HL-60/S4 (cell line): ENCODE data around the gene RAB11FIP5.

Experiments used
- in situ Hi-C: fragments of 300-500 bp; cut with MboI; formaldehyde crosslinking; loops from 2 replicates; pipeline ENCODE4 v1.14.3; 2022; ENCODE audit warnings: low sequenced_read_pairs

RAB11FIP5 gene

DNA sequence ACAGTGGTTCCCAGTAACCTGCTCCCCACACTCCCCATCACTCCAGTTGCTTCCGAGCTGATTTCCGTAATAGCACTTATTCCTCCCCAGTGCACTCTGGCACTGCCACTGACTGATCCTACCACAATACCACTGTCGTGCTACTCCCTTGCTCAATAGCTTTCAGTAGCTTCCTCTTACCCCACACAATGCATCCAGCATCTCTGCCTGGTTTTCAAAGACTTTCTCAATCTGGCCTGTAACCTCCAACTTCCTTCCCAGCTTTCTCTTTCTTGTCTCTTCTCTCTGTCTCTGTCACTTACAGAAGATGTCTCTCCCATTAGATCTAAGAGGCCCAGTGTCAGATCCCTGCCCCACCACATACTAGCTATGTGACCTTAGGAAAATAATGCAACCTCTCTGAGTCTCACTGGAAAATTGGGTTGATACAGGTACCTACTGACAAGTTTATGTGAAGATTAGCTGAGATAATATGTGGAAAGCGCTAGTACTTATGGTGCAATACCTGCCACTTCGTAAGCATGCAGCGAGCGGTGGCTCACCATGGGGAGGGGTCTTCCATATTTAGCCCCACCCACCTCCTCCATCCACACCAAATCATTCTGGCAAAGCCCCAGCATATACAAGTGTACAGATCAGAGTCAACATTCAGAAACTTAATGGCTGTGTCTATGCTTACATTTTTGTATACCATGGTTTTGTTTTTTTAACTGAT lies 77.9 kb downstream of the RAB11FIP5 start:
- in situ Hi-C loops: no loop called here

DNA sequence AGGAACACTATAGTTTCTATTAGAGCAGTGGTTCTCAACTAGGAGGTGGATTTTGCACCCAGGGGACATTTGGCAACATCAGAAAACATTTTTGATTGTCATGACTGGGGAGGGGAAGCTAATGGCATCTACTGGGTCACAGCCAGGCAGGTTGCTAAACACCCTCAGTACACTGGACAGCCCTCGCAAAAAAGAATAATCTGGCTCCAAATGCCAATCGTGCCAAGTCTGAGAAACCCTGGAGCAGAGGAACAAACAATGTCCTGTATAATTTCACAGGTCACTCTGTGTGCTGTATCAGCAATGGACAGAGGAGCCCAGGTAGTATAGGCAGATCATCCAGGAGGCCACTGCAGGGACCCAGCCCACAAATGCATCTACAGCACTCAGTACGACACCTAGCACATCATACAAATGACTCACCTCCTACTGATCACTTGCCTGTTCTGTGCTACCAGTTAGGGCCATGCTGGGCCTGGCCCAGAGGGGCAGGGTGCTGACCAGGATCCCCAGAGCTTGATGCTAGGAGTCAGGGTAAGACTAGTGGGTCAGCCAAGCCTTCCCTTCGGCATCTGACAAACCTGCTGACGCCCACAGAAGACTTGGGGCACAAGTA lies 78.9 kb downstream of the RAB11FIP5 start:
- in situ Hi-C loops: no loop called here

DNA sequence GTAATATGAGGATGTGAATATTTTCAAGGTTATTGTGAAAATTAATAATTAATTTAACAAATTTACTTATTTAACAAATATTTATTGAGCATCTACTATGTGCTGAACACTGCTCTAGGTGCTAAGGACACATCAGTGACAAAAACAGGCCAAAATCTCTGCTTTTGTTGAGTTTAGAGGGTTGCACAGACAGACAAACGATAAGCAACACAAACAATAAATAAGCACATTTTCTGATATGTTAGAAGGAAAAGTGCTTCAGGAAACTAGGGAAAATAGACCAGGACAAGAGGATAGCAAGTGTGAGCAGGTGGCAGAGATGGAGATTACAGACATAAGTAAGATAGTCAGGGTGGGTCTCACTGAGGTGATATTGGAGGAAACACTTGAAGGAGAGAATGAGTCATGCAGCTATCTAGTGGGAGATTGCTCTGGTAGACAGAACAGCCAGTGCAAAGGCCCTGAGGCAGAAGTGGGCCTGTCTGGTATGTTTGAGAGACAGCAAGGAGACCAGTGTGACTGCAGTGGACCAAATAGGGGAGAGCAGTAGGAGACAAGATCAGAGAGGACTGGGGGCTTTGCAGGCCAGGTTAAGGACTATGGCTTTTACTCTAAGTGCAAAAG lies 79.5 kb downstream of the RAB11FIP5 start:
- in situ Hi-C loops: no loop called here

DNA sequence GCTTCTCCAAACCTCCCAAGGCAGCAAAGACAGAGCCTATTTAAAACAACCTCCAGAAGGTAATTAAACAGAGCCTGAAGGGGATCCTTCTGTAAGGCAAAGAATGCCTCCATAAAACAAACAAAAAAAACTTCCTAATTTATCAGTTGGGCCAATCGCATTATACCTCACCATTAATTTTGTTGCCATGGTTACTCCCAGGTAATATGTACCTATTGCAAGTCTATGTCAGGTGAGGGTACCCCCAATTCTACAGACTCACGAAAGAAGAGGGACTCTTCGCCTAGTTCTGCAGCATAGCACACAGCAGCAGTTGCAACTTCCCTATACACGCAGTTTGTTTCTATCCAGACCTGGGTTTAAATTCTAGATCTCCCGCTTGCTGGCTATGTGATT lies 80.0 kb downstream of the RAB11FIP5 start:
- in situ Hi-C loops: no loop called here

DNA sequence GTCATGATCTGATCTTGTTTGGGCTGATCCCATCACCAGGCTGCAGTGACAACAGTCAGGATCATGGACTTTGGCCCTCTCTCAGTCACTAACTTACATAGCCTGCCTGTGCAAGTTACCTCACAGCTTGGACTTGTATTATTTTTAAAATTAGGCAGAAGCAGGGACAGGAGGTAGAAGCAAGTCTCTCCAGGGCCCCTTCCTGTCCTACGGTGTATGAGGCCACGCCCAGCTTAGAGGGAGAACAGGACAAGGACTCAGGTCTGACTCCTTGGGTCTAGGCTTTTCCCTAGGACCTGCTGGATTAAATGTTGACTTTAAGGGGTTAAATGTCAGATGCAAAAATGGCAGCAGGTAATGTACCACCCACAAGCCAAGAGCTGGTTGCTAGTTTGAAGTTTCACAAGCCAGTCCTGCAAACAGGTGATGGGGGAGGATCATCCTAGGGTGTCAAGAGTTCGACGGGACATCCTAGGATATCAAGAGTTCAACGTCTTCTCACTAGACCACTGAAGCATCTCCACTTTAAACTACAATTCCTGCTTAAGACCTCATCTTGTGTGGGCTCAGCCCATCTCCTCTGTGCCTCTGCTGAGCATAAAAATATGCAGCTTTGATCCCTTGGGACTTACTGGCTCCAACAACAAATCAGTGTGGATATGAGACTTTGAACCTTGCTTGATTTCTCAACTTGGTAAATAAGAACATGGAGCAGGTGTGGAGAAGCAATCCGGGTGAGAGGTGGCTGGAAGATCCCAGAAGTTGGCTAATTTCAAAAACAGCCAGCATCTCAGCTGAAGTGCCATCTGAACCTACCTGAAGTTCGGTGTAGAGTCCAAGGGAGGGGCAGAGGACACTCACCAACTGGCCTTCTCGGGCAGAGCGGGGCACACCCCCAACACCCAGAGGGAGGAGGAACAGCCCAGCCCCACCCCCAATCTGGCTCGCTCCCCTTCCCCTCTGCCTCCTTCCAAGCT lies 80.7 kb downstream of the RAB11FIP5 start:
- in situ Hi-C loops: no loop called here

- in situ Hi-C loops: no loop called here
Measured at GRCh38 chr2:73031095-73031678, 81.6 kb downstream of the RAB11FIP5 start.

GRCh38 chr2:73028841-73029240 lies 83.9 kb downstream of the RAB11FIP5 start:
- in situ Hi-C loops: no loop called here

- in situ Hi-C loops: no loop called here
Measured at GRCh38 chr2:73027340-73027739, 85.4 kb downstream of the RAB11FIP5 start.

DNA sequence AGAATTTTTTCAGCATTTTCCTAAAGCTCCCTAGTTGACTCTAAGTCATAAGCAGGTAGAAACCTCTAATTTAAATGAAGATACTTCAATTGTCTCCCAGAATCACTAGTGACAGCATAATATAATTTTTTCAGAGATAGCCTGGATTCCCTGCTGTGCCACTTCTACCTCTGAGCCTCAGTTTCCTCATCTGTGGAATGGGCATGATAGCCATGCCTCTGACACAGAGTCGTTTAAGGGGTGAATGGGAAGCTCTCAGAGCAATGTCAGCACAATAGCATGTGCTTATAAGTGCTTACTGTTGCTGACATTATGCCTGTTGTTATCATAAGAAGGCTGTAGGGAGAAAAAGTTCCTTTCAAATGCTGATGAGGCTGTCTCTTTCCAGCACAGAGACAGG lies 89.3 kb downstream of the RAB11FIP5 start:
- in situ Hi-C loops: no loop called here
